HEK293 (cell line): ENCODE data around the gene GRIK2.

ENCODE experiments used
- CTCF ChIA-PET: fragments of 350-600 bp; formaldehyde crosslinking; extraction: SDS; loops from one replicate; lab custom pipeline; 2021; ENCODE audit warnings: antibody characterized with exemption; lab: Yijun Ruan, JAX
- POLR2A ChIA-PET: fragments of 300-600 bp; formaldehyde crosslinking; extraction: SDS; loops from one replicate; lab custom pipeline; 2020; ENCODE audit warnings: antibody characterized with exemption, inconsistent platforms; lab: Yijun Ruan, JAX
- H3K27ac ChIP-seq: fragments of 200-500 bp; sonication (Bioruptor generic); 2 replicates; pipeline ENCODE4 v1.5.1; 2014; ENCODE audit warnings: low read depth, low read length, control low read depth, inconsistent platforms; ENCODE audit errors: extremely low read depth
- H3K36me3 ChIP-seq, 2 experiments: fragments of 200-500 bp in 1 of 2; sonication (Bioruptor generic) in 1 of 2; 1 replicate in 1 of 2; 2 replicates in 1 of 2; pipeline ENCODE4 v1.5.1; 2014 to 2017; ENCODE audit warnings: inconsistent platforms in 2 of 2, low read length in 2 of 2; ENCODE audit not compliant: control insufficient read depth in 2 of 2, insufficient read depth in 1 of 2
- H3K4me1 ChIP-seq: fragments of 200-500 bp; sonication (Bioruptor generic); 2 replicates; pipeline ENCODE4 v1.5.1; 2014; ENCODE audit warnings: mild to moderate bottlenecking, low read length, inconsistent platforms; ENCODE audit not compliant: control insufficient read depth, insufficient read depth
- H3K4me3 ChIP-seq: 2 replicates; pipeline ENCODE4 v1.5.1; 2011; ENCODE audit warnings: low read depth, mild to moderate bottlenecking, control low read depth, low read length, moderate library complexity
- H3K9me3 ChIP-seq: fragments of 200-500 bp; sonication (Bioruptor generic); 2 replicates; pipeline ENCODE4 v1.5.1; 2014; ENCODE audit warnings: low read depth, low read length, inconsistent platforms; ENCODE audit not compliant: control insufficient read depth, insufficient read depth
- PRDM1 ChIP-seq: fragments of 450-650 bp; formaldehyde crosslinking; IDR thresholded peaks from 2 replicates; pipeline ENCODE4; 2016; ENCODE audit warnings: missing biosample characterization, missing genetic modification characterization
- TRIM28 ChIP-seq: IDR thresholded peaks from 2 replicates; pipeline ENCODE4 v1.6.1; 2011; ENCODE audit warnings: low read length, control low read depth, borderline replicate concordance
- YY2 ChIP-seq: fragments of 450-650 bp; formaldehyde crosslinking; IDR thresholded peaks from 2 replicates; pipeline ENCODE4 v1.5.1; 2016; ENCODE audit warnings: missing biosample characterization, missing genetic modification characterization
- ZBTB11 ChIP-seq: fragments of 450-650 bp; formaldehyde crosslinking; conservative IDR thresholded peaks from 2 replicates; pipeline ENCODE4 v1.5.1; 2016; ENCODE audit warnings: low read depth, missing biosample characterization, missing genetic modification characterization
- ZBTB48 ChIP-seq: fragments of 450-650 bp; formaldehyde crosslinking; IDR thresholded peaks from 2 replicates; pipeline ENCODE4 v1.5.1; 2016; ENCODE audit warnings: missing biosample characterization, missing genetic modification characterization
- ZBTB8A ChIP-seq: fragments of 450-650 bp; formaldehyde crosslinking; IDR thresholded peaks from 2 replicates; pipeline ENCODE4 v1.5.1; 2016; ENCODE audit warnings: missing biosample characterization, missing genetic modification characterization
- ZNF138 ChIP-seq: fragments of 450-650 bp; formaldehyde crosslinking; IDR thresholded peaks from 2 replicates; pipeline ENCODE4 v1.5.1; 2016; ENCODE audit warnings: missing biosample characterization, missing genetic modification characterization, borderline replicate concordance
- ZNF175 ChIP-seq: fragments of 450-650 bp; formaldehyde crosslinking; IDR thresholded peaks from 2 replicates; pipeline ENCODE4 v1.5.1; 2016; ENCODE audit warnings: missing biosample characterization, missing genetic modification characterization
- ZNF2 ChIP-seq: fragments of 450-650 bp; formaldehyde crosslinking; IDR thresholded peaks from 2 replicates; pipeline ENCODE4 v1.5.1; 2016; ENCODE audit warnings: missing biosample characterization, missing genetic modification characterization
- ZNF211 ChIP-seq: fragments of 450-650 bp; formaldehyde crosslinking; IDR thresholded peaks from 2 replicates; pipeline ENCODE4 v1.5.1; 2016; ENCODE audit warnings: low read depth, missing biosample characterization, missing genetic modification characterization
- ZNF223 ChIP-seq: fragments of 450-650 bp; formaldehyde crosslinking; IDR thresholded peaks from 2 replicates; pipeline ENCODE4 v1.5.1; 2016; ENCODE audit warnings: missing biosample characterization, missing genetic modification characterization
- ZNF239 ChIP-seq: fragments of 450-650 bp; formaldehyde crosslinking; IDR thresholded peaks from 2 replicates; pipeline ENCODE4 v1.5.1; 2016; ENCODE audit warnings: missing biosample characterization, missing genetic modification characterization
- ZNF335 ChIP-seq: fragments of 450-650 bp; formaldehyde crosslinking; conservative IDR thresholded peaks from 2 replicates; pipeline ENCODE4 v1.5.1; 2016; ENCODE audit warnings: missing biosample characterization, missing genetic modification characterization
- ZNF354C ChIP-seq: fragments of 450-650 bp; formaldehyde crosslinking; IDR thresholded peaks from 2 replicates; pipeline ENCODE4 v1.5.1; 2016; ENCODE audit warnings: missing biosample characterization, missing genetic modification characterization, low read depth, borderline replicate concordance
- ZNF391 ChIP-seq: fragments of 450-650 bp; formaldehyde crosslinking; IDR thresholded peaks from 2 replicates; pipeline ENCODE4 v1.5.1; 2016; ENCODE audit warnings: low read depth, missing biosample characterization, missing genetic modification characterization, borderline replicate concordance
- ZNF404 ChIP-seq: fragments of 450-650 bp; formaldehyde crosslinking; IDR thresholded peaks from 2 replicates; pipeline ENCODE4 v1.5.1; 2017; ENCODE audit warnings: missing biosample characterization, missing genetic modification characterization
- ZNF529 ChIP-seq: fragments of 450-650 bp; formaldehyde crosslinking; IDR thresholded peaks from 2 replicates; pipeline ENCODE4 v1.5.1; 2017; ENCODE audit warnings: missing genetic modification characterization, missing biosample characterization; ENCODE audit not compliant: insufficient replicate concordance
- ZNF555 ChIP-seq: fragments of 450-650 bp; formaldehyde crosslinking; conservative IDR thresholded peaks from 2 replicates; pipeline ENCODE4 v1.5.1; 2017; ENCODE audit warnings: missing biosample characterization, mild to moderate bottlenecking, missing genetic modification characterization, inconsistent platforms
- ZNF558 ChIP-seq: fragments of 450-650 bp; formaldehyde crosslinking; IDR thresholded peaks from 2 replicates; pipeline ENCODE4 v1.5.1; 2016; ENCODE audit warnings: missing biosample characterization, missing genetic modification characterization
- ZNF571 ChIP-seq: fragments of 450-650 bp; formaldehyde crosslinking; IDR thresholded peaks from 2 replicates; pipeline ENCODE4 v1.5.0; 2017; ENCODE audit warnings: missing biosample characterization, missing genetic modification characterization
- ZNF645 ChIP-seq: fragments of 450-650 bp; formaldehyde crosslinking; IDR thresholded peaks from 2 replicates; pipeline ENCODE4; 2016; ENCODE audit warnings: missing biosample characterization, missing genetic modification characterization
- ZNF664 ChIP-seq: fragments of 450-650 bp; formaldehyde crosslinking; IDR thresholded peaks from 2 replicates; pipeline ENCODE4 v1.5.1; 2016; ENCODE audit warnings: missing biosample characterization, missing genetic modification characterization
- ZNF677 ChIP-seq: fragments of 450-650 bp; IDR thresholded peaks from 2 replicates; pipeline ENCODE4 v1.5.0; 2018; ENCODE audit warnings: missing biosample characterization, mild to moderate bottlenecking, missing genetic modification characterization, moderate library complexity
- ZNF777 ChIP-seq: fragments of 450-650 bp; formaldehyde crosslinking; IDR thresholded peaks from 2 replicates; pipeline ENCODE4 v1.5.1; 2017; ENCODE audit warnings: missing biosample characterization, missing genetic modification characterization, borderline replicate concordance
- TF ChIP-seq, protein P1 (sequence below): fragments of 450-650 bp; formaldehyde crosslinking; IDR thresholded peaks from 2 replicates; pipeline ENCODE4 v1.5.1; 2017; ENCODE audit warnings: missing biosample characterization, missing genetic modification characterization
- TF ChIP-seq, protein P2 (sequence below): fragments of 450-650 bp; formaldehyde crosslinking; IDR thresholded peaks from 2 replicates; pipeline ENCODE4 v1.5.1; 2016; ENCODE audit warnings: missing biosample characterization, missing genetic modification characterization
- TF ChIP-seq, protein P3 (sequence below): fragments of 450-650 bp; formaldehyde crosslinking; IDR thresholded peaks from 2 replicates; pipeline ENCODE4 v1.5.1; 2016; ENCODE audit warnings: missing biosample characterization, missing genetic modification characterization

GRIK2 gene

DNA sequence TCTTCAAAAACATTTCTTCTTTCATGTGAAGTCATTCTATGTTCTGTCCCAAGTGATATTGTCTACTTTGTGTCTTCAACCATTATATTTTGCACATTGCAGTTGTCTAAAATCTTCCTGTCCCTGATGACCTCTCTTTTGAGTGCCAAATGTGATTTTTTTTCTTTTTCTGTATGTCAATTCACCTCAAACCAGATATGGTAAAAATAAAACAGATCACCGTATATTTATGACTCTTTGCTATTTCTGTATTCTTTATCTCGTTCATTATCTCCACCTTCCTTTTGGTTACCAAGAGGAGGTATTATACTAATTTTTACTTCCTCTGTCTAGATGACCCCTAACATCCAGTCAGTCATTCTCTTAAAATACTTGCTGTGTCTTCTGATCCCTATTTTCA lies 165.2 kb downstream of the GRIK2 start:
- TF ChIP-seq ZNF645 (tag by site-specific recombination) (no peak), ZNF211 (tag by site-specific recombination) (no peak), TRIM28 (no peak), ZNF571 (no peak), YY2 (tag by site-specific recombination) (no peak), ZNF335 (no peak), ZNF677 (tag by site-specific recombination) (no peak), ZNF777 (tag by site-specific recombination) (no peak), ZNF239 (tag by site-specific recombination) (no peak), ZBTB11 (tag by site-specific recombination) (no peak), ZNF664 (tag by site-specific recombination) (no peak), ZNF391 (tag by site-specific recombination) (no peak), PRDM1 (tag by site-specific recombination) (no peak), ZNF175 (no peak)
- TF ChIP-seq, protein P1, sequence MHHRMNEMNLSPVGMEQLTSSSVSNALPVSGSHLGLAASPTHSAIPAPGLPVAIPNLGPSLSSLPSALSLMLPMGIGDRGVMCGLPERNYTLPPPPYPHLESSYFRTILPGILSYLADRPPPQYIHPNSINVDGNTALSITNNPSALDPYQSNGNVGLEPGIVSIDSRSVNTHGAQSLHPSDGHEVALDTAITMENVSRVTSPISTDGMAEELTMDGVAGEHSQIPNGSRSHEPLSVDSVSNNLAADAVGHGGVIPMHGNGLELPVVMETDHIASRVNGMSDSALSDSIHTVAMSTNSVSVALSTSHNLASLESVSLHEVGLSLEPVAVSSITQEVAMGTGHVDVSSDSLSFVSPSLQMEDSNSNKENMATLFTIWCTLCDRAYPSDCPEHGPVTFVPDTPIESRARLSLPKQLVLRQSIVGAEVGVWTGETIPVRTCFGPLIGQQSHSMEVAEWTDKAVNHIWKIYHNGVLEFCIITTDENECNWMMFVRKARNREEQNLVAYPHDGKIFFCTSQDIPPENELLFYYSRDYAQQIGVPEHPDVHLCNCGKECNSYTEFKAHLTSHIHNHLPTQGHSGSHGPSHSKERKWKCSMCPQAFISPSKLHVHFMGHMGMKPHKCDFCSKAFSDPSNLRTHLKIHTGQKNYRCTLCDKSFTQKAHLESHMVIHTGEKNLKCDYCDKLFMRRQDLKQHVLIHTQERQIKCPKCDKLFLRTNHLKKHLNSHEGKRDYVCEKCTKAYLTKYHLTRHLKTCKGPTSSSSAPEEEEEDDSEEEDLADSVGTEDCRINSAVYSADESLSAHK: no peak
- TF ChIP-seq, protein P2, sequence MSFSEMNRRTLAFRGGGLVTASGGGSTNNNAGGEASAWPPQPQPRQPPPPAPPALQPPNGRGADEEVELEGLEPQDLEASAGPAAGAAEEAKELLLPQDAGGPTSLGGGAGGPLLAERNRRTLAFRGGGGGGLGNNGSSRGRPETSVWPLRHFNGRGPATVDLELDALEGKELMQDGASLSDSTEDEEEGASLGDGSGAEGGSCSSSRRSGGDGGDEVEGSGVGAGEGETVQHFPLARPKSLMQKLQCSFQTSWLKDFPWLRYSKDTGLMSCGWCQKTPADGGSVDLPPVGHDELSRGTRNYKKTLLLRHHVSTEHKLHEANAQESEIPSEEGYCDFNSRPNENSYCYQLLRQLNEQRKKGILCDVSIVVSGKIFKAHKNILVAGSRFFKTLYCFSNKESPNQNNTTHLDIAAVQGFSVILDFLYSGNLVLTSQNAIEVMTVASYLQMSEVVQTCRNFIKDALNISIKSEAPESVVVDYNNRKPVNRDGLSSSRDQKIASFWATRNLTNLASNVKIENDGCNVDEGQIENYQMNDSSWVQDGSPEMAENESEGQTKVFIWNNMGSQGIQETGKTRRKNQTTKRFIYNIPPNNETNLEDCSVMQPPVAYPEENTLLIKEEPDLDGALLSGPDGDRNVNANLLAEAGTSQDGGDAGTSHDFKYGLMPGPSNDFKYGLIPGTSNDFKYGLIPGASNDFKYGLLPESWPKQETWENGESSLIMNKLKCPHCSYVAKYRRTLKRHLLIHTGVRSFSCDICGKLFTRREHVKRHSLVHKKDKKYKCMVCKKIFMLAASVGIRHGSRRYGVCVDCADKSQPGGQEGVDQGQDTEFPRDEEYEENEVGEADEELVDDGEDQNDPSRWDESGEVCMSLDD (tag by site-specific recombination): no peak
- POLR2A ChIA-PET: no interaction called here

GRCh38 chr6:101572627-101573026 lies 179.1 kb downstream of the GRIK2 start:
- H3K36me3 ChIP-seq: no peaks in the 10 kb centered on the region
- ChIA-PET POLR2A (no interaction called here), CTCF (no interaction called here)
- H3K4me3 ChIP-seq: no peak overlapping the region
- no peak overlapping the region for H3K27ac ChIP-seq
- no peaks in the 10 kb centered on the region for H3K4me1 ChIP-seq
- no peaks in the 10 kb centered on the region for H3K9me3 ChIP-seq
- no peak for TF ChIP-seq ZNF223 (tag by site-specific recombination)
- peak; percentile 64 for TF ChIP-seq ZBTB8A (tag by site-specific recombination)
- TF ChIP-seq ZNF558 (tag by site-specific recombination): peak; percentile 50; the same call in 1 of the 2 replicates
- no peak for TF ChIP-seq ZNF2 (tag by site-specific recombination)
- TF ChIP-seq ZNF138 (tag by site-specific recombination): peak; percentile 72; the same call in 1 of the 2 replicates
- TF ChIP-seq ZNF404 (tag by site-specific recombination): 0 out of 2 replicates have a peak, but pooled peaks have one; percentile 22
- TF ChIP-seq, protein P3, sequence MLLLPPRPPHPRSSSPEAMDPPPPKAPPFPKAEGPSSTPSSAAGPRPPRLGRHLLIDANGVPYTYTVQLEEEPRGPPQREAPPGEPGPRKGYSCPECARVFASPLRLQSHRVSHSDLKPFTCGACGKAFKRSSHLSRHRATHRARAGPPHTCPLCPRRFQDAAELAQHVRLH (tag by site-specific recombination): 0 out of 2 replicates have a peak, but pooled peaks have one; percentile 60
- peak; percentile 49 for TF ChIP-seq ZNF529 (tag by site-specific recombination)
- TF ChIP-seq ZNF354C (tag by site-specific recombination): peak; percentile 68; the same call in 1 of the 2 replicates
- no peak for TF ChIP-seq ZBTB48 (tag by site-specific recombination)
- TF ChIP-seq ZNF555: peak; percentile 83

More for the DNA sequence above, 165.2 kb downstream of the GRIK2 start:
- Histone ChIP-seq H3K9me3 (no peaks in the 10 kb centered on the region), H3K4me1 (no peaks in the 10 kb centered on the region), H3K4me3 (no peak overlapping the region), H3K36me3 (no peaks in the 10 kb centered on the region), H3K27ac (no peak overlapping the region)
- CTCF ChIA-PET: no interaction called here
